Stimulated activated CD4-positive, alpha-beta T cell treated with anti-CD3 and anti-CD28 coated beads, Interleukin-15, amount 100 ng/mL, for 1 hour (primary cell): ENCODE measurements around the gene PEAK1.

Experiments
- DNase-seq, 2 donors: peaks; one replicate each; pipeline ENCODE4 v3.0.0-alpha.2; 2020; ENCODE audit warnings: low read depth in 1 of 2, low spot score in 1 of 2

The PEAK1 gene

GRCh38 chr15:77419836-77420609, at the start of gene PEAK1:
Gene PEAK1, minus strand, starts transcription at chr15:77420104. Its CDS starts 238,178 bp downstream, at chr15:77181926.
- peak; percentile 99 for DNase-seq

DNA sequence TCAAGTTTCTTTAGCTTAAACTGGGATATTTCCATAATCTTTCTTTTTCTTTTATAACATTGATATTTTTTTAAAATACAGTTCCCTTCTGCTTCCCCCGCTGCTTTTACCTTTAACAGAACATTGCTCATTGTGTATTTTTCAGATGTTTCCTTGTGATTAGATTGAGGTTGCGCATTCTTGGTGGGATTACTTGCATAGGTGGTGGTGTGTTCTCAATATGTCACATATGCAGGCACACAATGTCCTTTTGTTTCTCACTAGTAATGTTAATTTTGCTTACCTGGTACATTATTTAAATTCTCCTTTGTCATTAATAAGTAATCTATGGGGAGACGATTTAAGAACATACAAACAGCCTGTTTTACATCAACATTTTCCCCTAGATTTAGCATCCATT, 49.0 kb upstream of the PEAK1 start:
- DNase-seq, result no peak

GRCh38 chr15:77466521-77466920, 46.6 kb upstream of the PEAK1 start:
- no peak for DNase-seq

DNA sequence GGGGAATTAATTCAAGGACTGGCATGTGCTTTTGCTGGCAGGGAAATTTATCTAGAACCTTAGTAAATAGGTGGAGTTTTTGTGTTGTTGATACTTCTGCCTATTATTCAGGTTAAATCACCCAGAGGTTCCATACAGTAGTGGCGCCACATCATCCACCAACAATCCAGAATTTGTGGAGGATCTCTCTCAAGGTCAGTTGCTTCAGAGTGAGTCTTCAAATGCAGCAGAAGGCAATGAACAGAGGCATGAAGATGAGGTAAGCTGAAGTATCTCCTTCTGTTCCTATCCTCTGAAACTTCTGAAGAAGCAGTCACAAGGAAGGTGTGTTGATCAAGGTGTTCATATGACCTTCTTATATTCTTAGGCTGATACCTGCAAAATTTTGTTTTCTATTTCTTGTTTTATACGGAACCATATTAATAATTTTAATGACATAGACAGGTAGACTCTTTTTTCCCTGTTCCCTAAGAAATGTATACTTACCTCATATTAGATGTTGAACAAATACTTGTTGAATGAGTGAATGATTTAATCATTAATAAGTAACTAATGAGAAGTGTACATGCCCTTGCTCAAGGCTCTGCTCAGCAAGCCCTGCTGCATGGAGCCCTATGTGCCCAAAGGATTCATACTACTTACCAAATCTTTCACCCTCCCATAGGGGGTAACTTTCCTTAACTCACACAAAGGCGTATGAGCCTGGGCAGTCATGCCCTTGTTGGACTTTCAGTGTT, 44.4 kb upstream of the PEAK1 start:
- no peak for DNase-seq

DNA sequence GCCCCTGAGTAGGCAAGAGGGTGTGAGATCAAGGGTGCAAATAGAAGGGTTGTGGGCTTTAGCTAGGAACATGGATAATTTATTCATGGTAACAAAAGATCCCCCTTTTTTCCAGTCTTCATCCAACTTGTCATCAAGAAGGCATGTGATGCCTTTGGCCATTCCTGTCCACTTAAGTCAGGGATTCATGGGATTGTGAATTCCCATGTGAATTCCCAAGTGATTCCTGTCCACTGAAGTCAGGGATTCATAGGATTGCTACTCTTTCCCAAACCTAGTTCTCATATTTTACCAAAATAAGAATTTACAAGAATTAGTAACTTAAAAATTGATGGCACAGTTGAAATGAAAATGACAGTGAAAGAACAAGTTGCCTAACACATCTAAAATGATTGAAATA, 41.6 kb upstream of the PEAK1 start:
- no peak for DNase-seq

DNA sequence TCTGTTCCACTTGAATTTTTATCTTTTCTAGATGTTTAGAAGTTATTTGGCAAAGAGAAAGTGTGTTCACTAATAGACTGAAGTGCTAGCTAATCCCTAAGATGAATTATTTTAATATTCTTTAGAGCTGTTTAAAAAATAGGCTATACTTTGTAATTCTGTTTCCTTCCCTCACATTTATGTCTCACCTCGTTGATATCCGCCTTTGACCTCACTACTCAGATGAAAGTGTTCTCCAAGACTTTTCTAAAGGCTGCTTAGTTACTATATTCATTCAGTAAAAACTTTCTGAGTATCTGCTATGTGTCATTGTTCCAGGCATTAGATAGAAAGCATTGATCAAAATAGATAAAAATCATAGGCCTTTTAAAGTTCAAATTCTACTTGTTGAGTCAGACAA, 39.1 kb upstream of the PEAK1 start:
- DNase-seq, result no peak

DNA sequence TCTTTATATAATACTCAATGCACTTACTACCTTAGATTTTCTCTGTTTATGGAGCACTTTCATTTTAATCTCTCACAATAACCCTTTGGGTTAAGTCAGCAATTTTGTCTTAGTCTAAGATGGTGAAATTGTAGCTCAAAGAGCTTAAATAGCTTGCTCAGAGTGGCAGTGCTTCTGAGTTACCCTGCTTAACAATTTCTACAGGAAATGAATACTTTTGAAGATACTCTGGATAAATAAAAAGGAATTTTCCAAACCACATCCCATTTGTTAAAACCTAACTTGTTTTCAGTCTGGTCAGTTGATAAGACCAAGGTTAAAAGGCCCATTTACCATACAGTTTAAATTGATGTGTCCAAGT, 38.0 kb upstream of the PEAK1 start:
- DNase-seq, result no peak

- no peak for DNase-seq
Measured at GRCh38 chr15:77457191-77457904, 37.4 kb upstream of the PEAK1 start.

DNA sequence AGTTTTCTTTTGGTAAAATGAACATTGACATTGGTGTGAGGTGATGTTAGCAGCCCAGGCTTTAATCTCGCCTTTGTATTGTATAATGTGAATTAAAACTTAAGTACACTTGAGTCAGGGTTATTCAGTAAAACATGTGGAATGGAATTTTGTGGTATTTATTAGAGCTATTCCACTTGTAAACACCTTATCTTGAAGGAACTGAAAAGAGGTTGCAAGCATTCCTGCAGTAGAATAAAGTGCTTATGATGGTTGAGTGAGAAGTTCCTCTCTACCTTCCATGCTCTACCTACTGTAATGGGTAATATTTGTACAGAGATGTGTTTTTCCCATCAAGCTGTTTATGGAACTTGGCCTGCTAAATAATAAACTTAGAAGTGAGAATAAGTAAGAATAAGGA, 36.8 kb upstream of the PEAK1 start:
- no peak for DNase-seq

DNA sequence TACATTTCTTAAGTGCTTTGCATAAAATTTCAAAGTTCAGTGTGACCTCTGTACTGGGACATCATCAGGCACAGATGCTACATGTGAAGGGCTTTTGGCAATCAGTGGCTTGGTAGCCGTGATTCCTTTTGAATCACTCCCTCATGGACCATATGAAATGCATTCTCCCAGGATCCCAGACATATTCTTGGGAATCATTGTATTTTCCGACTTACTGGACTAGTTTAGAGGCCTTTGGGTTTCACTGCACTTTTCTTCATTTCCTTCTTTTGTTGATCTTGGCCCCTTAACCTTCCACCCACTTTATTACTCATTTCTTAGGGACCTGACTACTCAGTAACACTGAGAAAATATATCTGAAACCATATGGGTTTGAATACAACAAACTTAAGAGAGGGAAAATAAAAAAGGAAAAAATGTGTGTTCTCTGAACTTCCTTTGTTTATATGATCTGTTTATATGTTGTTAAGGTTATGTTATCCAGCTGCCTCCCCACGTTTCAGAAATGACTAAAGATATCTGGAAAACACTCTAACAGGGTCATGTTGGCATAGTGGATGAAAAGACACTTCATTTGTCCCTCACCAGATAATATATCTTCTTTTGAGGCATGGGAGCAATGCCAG, 35.9 kb upstream of the PEAK1 start:
- DNase-seq, result no peak

DNA sequence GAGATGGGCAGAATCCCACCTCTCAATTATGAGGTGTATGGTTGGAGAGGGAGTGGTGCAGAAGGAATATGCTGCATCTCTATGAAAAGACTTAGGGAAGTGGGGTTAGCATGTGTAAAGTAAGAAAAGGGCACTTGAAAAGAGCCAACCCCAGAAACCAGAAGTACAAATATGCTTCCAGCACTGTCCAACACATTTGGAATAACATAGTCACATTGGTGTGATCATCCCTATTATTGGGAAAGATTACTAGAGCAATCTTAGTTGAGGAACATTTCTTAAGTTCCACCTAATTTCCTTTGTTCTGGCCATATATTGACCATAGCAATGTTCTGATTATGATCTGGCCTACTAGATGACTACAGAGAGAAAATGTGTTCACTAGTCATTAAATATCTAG, 35.0 kb upstream of the PEAK1 start:
- no peak for DNase-seq

- no peak for DNase-seq
Measured at GRCh38 chr15:77454265-77454664, 34.4 kb upstream of the PEAK1 start.

DNA sequence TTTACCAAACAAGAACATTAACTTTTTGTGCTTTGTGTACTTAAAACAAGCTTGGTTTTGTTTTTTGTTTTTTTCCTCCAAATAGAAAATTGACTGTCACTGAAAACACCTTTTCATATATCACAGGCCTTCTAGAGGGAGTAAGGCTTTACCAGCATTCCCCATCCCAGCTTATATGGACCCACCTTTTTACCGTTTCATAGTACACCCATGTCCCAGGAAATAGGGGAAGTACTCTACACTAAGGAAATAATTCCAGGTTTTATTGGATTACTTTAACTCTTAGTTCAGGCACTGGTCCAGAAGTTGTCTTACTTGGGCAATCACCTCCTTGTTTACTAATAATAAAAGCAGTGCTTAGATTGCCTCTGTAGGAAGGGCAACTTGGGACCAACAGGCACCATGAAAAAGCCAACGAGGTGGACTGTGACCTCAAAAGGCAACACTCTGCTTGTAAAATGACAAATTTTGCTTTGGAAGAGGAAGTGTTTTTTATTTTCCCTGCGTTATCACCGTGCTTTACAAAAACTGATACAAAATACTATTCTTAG, 27.0 kb upstream of the PEAK1 start:
- no peak for DNase-seq

GRCh38 chr15:77440378-77440999, 20.6 kb upstream of the PEAK1 start:
- no peak for DNase-seq

DNA sequence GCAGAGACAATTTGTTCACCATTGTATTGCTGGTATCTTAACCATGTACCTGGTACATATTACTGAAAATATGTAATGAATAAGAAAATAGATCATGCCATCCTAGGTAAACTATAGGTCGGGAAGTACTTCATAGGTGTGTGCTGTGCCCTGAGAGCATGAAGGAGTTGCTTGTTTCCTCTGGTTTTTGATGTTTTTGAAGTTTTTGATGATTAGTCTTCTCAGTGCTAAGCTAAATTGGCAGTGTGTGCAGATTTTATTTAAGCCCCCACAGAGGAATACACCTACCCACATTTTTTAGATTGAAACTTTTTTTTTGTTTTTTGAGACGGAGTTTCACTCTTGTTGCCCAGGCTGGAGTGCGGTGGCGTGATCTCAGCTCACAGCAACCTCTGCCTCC, 17.4 kb upstream of the PEAK1 start:
- DNase-seq, result no peak

DNA sequence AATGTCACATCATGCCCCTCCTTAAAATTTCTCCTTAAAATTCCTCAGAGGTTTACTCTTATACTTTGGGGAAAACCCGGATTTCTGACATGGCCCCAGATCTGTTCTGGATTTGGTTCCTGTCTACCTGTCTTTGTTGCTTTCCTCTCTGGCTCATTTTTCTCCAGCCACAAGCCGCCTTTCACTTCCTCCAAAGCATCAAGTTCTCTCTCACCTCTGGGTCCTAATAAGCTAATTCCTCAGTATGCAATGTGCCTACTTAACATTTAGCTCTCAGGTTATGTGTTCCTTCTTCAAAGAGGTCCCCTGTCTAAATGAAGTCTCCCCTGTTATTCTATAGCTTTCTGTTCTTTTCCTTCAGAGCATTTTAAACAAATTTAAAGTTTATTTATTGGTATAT, 16.9 kb upstream of the PEAK1 start:
- no peak for DNase-seq

DNA sequence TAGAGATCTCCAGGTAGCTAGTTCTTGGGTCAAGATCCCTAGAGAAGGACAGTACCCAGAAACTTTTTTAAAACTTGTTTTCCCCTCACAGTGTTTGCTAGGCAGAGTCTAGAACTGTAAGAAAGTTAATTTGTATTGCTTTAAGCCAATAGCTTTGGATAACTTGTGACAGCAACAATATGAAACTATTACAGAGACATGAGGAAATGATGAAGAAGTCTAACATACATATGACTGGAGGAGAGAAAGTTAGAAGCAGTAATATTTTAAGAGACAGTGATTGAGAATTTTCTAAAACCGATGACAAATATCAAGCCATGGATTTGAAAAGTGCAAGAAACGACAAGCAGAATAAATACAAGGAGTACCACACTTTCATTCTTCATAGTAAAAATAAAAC, 10.7 kb upstream of the PEAK1 start:
- DNase-seq, result no peak

GRCh38 chr15:77430213-77430612, 10.3 kb upstream of the PEAK1 start:
- DNase-seq, result no peak

DNA sequence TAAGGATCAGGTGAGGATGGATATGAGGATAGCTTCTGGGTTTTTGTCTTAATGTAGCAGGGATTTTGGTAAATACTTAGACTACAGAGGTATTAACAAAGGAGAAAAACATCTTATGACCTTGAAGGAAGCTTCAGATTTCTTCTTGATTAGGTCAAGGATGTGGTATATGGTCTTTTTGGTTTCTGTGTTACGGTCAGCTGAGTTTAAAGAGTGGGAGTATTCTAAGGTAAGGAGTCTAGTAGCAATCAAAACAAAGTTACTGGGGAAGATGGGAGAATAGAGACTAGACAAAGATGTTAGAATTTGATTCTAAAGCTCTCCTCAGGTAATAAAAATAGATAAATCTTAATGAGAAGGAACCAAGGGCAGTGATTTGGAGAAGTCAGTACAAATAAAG, 7.0 kb upstream of the PEAK1 start:
- DNase-seq, result no peak

DNA sequence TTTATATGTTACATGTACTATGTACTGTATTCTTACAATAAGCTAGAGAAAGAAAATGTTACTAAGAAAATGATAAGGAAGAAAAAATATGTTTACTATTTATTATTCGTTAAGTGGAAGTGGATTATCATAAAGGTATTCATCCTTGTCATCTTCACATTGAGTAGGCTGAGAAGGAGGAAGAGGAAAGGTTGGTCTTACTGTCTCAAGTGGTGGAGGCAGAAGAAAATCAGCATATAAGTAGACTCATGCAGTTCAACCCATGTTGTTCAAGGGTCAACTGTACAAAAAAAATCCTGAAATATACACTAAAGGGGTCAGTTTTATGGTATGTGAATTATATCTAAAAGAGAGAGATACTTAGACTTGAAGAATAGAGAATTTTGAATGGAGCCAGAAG, 6.5 kb upstream of the PEAK1 start:
- DNase-seq, result no peak

- DNase-seq, result no peak
Measured at GRCh38 chr15:77425104-77425503, 5.2 kb upstream of the PEAK1 start.
